Measurements from ENCODE around the gene GARIN5B.
A peak's percentile ranks its signal among the peaks of the same experiment; 100 is the strongest.
"Not testable (repeated sequence)": the region's sequence is repeated elsewhere in the genome, so short reads cannot be mapped to it uniquely, and the experiment has no call there.

The GARIN5B gene

DNA sequence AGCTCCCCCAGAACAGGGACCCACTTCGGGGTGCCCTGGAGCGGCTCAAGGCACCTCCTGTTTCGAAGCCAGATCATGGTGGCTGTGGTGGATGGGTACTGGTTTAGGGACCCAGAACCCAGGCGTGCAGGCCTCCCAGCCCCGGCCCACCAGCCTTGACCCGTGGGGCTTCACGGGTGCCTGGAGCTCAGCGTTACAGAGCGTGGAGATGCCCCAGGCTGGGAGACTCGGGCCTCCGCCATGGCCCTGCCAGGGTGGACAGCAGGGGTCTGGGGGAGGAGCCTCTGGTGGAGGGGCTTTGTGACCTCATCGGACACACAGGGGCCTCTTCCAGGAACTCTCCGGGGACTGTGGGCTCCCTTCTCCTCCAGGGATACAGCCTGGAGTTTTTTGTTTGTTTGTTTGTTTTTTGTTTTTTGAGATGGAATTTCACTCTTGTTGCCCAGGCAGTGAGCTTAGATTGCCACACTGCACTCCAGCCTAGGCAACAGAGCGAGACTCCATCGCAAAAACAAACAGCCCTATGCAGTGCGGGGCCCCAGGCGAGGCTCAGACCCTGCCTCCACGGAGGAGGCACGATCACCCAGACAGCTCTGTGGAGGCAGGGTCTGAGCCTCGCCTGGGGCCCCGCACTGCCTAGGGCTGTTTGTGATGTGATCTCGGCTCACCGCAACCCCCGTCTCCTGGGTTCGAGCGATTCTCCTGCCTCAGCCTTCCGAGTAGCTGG is at the start of gene GARIN5B:
TSS of gene GARIN5B (minus strand) at position 271 of the 727 bp plus-strand sequence. CDS start at position 77, 194 bp downstream.
- no peak for DNase-seq (ENCODE audit: low read depth)

DNA sequence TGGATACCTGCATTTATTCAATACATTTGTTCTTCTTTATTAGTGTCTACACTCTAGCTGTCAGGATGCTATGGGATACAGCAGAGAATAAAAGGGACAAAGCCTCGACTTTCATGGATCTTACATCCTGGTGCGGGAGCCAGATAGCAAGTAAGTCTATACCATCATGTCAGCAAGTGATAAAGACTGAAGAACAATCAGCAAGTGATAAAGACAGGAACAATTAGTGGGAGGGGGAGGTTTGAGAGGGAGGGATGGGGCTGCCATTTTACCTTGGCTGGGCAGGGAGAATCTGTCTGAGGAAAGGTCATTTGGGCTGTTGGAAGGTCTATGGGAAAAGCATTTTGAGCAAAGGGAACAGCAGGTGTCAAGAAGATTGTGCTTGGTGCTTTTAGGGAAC is 47.1 kb upstream of the GARIN5B start:
- DNase-seq (ENCODE audit: low read depth): no peak

DNA sequence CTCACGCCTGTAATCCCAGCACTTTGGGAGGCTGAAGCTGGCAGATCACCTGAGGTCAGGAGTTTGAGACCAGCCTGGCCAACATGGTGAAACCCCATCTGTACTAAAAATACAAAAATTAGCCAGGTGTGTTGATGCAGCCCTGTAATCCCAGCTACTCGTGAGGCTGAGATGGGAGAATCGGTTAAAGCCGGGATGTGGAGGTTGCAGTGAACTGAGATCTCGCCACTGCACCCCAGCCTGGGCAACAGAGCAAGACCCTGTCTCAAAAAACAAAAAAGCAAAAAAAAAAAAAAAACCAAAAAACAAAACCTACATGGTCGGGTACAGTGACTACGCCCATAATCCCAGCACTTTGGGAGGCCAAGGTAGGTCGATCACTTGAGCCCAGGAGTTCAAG is 46.1 kb upstream of the GARIN5B start:
- DNase-seq (ENCODE audit: low read depth): not testable (repeated sequence)

DNA sequence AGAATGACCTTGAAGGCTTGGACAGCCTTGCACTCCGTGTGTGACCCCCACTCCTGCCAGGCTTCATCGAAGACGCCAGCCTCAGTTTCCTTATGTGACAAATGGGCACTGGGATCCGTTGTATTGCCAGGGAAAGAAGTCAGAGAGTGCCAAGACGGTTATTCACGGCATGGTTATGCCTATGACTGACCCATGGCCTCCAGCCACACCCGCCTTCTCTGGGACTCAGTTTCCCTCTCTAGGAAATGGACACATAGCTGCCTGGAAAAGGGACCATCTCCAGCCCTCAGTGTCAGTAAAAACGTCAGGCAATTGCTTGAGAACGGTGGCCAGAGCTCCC is 45.4 kb upstream of the GARIN5B start:
- DNase-seq (ENCODE audit: low read depth): no peak

DNA sequence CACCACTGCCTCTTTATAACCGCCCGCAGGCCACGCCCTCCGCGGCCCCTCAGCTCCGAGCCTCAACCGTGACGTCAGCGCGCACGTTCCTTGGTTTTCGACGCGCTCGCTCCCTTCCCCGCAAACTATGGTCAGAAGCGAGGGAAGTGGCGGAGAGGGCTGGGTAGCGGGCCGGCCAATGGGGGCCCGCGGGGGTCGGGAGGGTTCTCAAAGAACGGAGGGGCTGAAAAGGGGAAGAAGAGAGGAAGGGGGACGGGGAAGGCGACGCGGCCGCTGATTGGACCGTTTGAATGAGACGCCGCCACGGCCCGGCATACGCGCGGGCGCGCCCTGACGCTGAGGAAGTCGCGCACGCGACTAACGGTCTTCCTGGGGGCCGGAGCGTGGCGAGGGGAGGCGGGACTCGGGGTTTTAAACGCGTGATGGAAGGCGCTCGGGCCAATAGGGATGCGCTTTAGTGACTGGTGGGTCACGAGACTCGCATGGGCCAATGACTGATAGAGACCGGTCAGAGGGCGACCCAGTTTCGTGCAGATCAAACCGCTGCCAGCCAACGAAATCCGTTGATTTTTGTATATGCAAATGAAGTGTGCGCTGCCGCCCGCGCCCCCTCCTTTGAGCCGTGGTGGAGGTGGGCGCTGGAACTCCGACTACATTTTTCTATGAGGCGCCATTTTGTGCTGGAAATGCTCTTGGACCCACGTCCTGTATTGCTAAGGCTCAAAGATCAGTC is 44.9 kb upstream of the GARIN5B start:
- peak; percentile 98 for DNase-seq (ENCODE audit: low read depth)

DNA sequence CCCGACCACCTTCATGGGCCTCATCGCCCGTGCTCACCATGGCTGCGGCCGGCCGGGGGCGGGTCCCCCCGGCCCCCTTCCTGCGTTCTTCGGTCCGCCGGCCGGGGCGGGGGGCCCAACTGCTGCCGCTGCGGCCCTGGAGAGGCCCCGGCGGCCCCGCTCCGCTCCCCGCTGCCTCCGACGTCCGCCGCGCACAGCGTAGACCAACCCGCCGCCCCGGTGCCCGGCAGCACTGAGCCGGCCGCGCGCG is 44.4 kb upstream of the GARIN5B start, which contains the start of gene UBE2S:
TSS of gene UBE2S (minus strand) at position 239 of the 250 bp plus-strand sequence. CDS start at position 40, 199 bp downstream.
- not testable (repeated sequence) for DNase-seq (ENCODE audit: low read depth)

GRCh38 chr19:55406826-55407549 is 43.9 kb upstream of the GARIN5B start:
- no peak for DNase-seq (ENCODE audit: low read depth)

- no peak for DNase-seq (ENCODE audit: low read depth)
Measured at GRCh38 chr19:55406091-55406825, 43.2 kb upstream of the GARIN5B start.

GRCh38 chr19:55405638-55406037 is 42.6 kb upstream of the GARIN5B start:
- DNase-seq (ENCODE audit: low read depth): no peak

- DNase-seq (ENCODE audit: low read depth): no peak
Measured at GRCh38 chr19:55402509-55402908, 39.4 kb upstream of the GARIN5B start.

DNA sequence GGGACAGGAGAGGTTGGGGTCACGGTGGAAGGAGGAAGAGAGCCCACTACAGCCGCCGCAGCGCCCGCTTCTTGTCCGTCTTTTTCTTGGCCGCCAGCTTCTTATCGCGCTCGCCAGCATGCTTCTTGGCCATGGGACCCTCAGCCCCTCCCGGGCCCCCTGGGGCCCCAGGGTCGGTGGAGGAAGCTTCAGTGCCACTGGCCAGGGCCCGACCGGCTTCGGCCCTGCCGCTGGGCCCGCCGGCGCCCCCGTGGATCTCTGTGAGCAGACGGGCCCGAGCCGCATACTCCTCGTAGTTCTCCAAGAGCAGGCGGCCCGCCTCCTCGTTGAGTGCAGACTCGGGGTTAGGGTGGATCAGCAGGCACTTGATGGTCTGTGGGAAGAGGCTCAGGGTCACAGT is 38.3 kb upstream of the GARIN5B start:
- not testable (repeated sequence) for DNase-seq (ENCODE audit: low read depth)

DNA sequence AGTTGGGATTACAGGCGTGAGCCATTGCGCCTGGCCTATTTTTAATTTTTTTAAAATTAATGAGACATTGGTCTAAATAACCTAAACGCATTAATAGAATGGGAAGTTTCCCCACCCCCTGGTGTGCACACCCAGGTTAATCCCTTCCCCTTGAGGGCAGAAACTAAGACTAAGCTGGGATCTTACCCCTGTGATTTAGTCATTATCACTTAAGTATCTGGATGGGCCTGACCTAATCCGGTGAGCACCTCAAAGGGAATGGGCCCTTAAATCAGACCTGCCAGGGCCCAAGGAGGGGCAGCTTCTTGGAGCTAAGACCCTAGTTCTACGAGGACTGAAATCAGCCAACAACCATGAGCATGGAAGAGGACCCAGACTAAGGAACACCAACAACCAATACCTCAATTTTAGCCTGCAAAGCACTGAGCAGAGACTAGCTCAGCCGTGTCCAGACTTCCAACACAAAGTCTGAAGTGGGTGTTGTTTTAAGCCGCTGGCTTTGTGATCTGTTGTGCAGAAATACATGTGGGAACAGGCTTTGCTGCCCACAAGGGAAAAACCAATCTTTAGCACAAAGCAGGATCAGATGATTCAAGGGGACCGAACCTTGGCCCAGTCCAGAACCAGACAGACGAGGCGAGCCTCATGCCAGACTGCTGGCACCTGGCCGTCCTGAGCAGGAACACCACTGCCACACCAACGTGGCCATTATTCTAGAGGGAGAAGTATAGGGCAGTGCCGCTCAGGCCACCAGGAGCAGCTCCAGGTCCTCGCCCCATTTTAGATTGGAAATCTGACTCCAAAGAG is 37.4 kb upstream of the GARIN5B start:
- DNase-seq (ENCODE audit: low read depth): no peak

- no peak for DNase-seq (ENCODE audit: low read depth)
Measured at GRCh38 chr19:55398200-55398925, 35.3 kb upstream of the GARIN5B start.

DNA sequence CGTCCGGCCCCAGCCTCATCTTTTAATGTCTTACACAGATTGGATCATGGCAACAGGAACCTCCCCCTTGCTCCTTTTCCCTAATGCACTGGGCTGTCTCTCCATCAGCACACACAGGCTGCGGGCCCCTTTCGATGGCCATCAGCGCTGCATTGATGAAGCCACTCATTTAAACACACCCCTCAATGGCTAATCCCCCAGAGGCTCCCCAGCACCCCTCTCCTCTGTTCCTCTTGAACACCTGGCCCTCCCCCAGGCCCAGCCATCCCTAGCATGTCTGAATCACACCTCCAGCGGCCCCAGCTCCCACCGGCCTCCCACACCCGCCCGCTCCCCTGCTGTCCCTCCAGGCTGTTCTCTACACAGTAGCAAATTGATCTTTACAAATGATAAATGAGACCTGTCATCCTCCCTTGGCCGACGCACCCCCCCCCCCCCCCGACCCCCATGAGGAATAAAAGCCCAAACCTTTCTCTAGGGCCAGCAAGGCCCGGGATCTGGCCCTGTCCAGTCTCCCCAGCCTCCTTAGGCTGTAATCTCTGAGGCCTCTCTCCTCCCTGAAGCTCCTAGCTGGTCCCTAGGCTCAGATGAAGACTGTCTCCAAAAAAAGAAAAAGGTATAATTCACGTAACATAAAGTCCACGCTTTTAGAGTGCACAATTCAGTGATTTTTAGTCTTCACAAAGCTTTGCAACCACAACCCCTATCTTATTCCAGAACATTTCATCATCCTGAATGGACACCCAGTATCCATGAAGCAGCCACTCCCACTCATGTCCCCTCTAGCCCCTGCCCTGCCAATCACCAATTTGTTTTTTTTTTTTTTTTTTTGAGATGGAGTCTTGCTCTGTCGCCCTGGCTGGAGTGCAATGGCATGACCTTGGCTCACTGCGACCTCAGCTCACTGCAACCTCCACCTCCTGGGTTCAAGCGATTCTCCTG is 30.0 kb upstream of the GARIN5B start:
- DNase-seq (ENCODE audit: low read depth): no peak

GRCh38 chr19:55391702-55392615 is 28.9 kb upstream of the GARIN5B start:
- no peak for DNase-seq (ENCODE audit: low read depth)

DNA sequence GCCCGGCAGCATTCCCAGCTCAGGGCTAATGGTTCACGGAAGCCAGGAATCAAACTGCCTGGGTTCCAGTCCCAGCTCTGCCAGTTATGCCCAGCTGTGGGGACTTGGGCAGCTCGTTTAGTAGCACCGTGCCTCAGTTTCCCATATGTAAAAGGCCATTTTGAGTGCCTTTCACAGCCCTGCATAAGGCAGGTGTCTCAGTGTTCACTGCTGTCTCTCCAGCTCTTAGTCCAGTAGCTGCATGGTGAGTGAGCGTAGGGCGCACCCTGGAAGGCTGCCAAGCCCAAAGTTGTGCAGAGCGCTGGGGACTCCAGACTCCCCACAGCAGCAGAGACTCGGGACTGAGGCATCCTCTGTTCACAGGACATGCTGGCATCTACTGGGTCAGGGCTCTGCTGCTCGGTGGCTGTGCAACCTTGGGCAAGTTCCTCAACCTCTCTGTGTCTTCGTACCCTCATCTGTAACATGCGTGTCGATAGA is 28.2 kb upstream of the GARIN5B start:
- DNase-seq (ENCODE audit: low read depth): no peak

DNA sequence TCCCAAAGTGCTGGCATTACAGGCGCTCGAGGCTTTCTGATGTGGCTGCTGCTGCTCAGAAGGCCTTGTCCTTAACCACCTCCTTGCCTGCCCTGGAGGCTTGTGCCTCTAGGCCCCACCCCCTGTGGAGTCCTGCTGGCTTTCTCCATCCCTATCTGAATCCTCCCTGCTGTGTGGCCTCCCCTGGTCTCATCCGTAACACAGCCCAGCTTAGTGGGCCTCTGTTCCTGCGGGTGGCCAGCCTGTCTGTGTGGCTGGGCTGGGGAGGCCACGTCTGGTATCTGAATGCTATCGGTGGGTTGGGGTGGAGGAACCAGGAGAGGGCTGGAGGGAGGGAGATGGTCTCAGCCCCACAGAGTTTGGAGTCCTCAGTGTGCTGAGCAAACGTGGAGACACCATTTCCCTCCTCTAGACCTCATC is 27.4 kb upstream of the GARIN5B start:
- DNase-seq (ENCODE audit: low read depth): no peak
